GM19240 (cell line): ENCODE measurements around the gene HSD17B14.
"Not testable (repeated sequence)": the region's sequence is repeated elsewhere in the genome, so short reads cannot be mapped to it uniquely, and the experiment has no call there.

Experiments used
- DNase-seq: peaks from one replicate; pipeline ENCODE4 v3.0.0; 2011; ENCODE audit warnings: low spot score; ENCODE audit not compliant: insufficient read length

HSD17B14 gene

GRCh38 chr19:48768171-48768753 lies 68.0 kb downstream of the HSD17B14 start:
- not testable (repeated sequence) for DNase-seq

DNA sequence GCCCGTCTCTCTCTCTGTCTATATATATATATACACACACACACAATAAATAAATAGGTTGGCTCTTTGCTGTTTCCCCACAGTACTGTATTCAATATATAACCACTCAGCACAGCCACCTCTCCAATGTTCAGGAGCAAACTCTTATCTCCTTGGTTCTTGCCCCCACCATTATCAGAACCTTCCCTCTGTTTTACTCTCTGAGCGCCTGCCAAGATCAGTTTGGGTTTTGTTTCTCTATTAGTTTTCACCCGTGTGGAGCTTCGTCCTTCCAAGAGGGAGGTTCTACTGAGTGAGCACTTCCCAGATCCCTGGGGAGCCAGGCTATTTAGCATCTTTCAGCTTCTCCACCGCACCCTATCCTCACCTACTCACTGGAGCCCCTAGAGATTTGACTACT lies 70.5 kb downstream of the HSD17B14 start:
- not testable (repeated sequence) for DNase-seq
